ENCODE data around the gene MYO7A.
A peak's percentile ranks its signal among the peaks of the same experiment; 100 is the strongest.

Gene MYO7A

GRCh38 chr11:77146261-77147035 is 18.4 kb downstream of the MYO7A start:
- no peak for DNase-seq (ENCODE audit: low read depth, low spot score)

GRCh38 chr11:77147036-77147315 is 18.9 kb downstream of the MYO7A start:
- no peak for DNase-seq (ENCODE audit: low read depth, low spot score)

GRCh38 chr11:77147668-77148321 is 19.7 kb downstream of the MYO7A start:
- DNase-seq (ENCODE audit: low read depth, low spot score): peak; percentile 38

- no peak for DNase-seq (ENCODE audit: low read depth, low spot score)
Observed at GRCh38 chr11:77148963-77149715, 21.1 kb downstream of the MYO7A start.

- DNase-seq (ENCODE audit: low read depth, low spot score): no peak
Observed at GRCh38 chr11:77149716-77150392, 21.8 kb downstream of the MYO7A start.

DNA sequence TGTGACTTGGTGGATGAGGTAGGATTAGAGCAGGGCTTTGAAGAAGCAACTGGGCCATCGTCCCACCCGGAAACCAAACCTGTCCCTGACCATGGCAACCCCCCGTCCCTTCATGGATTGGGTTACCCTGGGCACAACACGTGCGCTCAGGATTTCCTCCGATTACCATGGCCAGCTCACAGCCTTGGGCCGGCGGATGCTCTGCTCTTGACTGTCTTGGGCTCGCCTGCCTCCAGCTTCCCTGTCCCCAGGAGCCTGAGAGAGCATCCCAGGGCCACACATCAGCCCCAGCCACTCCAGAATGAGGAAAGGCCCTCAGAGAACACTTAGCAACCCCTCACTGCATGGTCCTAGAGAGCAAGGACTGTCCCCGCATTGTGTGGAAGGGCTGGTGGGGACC is 22.8 kb downstream of the MYO7A start:
- DNase-seq (ENCODE audit: low read depth, low spot score): no peak

DNA sequence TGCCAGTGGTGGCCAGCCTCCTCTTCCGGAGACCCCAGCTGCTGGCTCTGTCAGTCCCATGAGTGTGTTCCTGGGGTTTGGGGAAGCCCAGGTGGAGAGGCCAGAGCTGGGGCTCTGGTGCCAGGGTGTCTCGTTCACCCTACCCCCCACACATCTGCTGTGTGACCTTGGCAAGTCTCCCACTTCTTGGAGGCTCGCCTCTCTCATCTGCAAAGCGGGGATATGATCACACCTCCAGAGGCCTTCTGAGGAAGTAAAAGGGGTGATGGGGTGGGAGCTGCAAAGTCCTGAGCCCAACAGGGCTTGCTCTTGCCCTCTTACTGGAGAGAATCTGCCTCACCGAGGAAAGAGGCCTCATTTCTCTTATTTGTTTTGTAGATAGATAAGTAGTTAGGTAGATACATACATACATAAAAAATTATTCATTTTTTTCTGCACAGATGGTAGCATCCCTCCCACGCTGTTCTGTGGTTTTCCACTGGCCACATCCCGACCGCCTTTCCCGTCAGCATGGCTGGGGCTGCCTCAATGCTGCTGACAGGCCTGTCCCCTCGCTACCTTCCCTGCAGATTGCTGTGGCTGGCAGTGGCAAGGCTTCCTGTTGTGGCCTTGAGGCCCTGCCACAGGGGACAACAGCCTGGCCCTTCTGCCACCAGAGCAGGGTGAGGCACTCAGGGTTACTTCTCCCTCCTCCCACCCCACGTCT is 23.9 kb downstream of the MYO7A start:
- DNase-seq (ENCODE audit: low read depth, low spot score): no peak

DNA sequence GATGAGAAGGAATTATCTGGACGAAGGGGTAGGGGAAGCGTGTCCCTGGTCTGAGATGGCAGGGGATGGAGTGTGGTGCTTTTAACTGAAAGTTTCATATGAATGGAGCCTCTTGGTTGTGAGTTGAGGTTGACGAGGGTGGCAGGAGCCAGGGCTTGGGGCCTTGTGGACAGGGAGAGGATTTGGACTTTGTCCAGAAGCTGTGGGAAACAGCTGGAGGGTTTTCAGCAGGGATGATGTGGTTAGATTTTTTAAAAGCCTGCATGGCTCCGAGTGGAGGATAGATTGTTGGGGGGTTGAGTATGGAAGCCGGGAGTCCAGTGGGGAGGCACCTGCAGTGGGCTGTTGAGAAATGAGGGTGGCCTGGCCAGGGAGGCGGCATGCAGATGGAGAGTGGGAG is 24.8 kb downstream of the MYO7A start:
- DNase-seq (ENCODE audit: low read depth, low spot score): peak; percentile 41

DNA sequence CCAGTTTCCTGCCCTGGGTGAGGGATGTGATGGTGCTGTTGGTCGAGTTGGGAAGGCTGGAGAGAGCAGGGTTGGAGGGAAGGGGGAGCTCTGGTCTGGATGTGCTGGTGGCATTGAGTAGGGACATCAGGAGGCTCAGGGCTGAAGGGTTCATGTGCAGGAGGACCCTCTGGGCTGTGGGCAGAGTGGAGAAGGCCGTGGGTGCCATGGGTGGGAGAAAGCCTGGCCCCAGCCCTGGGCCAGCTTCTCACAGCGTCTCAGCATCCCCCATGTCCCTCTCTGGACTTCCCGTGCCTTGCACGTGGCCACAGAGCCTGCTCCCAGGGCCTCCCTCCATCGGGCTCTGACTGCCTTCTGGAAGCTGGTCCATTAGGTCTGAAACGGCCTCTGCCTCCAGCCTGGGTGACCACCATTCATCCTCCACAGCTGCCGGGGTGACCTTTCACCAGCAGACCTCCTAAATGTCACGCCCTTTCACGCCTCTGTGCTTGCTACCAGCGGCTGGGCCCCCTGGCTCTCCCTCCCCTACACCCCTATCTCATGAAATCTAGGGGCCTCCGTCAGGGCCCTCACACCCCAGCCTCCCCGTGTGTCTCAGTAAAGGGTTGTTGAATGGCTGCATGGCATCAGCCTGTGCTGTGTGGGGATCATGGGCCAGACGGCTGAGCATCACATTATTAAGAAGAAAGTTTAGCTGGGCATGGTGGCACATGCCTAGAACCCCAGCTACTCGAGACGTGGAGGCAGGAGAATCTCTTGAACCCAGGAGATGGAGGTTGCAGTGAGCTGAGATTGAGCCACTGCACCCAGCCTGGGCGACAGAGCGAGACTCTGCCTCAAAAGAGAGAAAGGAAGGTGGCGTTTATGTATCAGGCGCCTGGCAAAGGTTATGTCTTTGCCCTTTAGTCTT is 25.5 kb downstream of the MYO7A start:
- no peak for DNase-seq (ENCODE audit: low read depth, low spot score)

DNA sequence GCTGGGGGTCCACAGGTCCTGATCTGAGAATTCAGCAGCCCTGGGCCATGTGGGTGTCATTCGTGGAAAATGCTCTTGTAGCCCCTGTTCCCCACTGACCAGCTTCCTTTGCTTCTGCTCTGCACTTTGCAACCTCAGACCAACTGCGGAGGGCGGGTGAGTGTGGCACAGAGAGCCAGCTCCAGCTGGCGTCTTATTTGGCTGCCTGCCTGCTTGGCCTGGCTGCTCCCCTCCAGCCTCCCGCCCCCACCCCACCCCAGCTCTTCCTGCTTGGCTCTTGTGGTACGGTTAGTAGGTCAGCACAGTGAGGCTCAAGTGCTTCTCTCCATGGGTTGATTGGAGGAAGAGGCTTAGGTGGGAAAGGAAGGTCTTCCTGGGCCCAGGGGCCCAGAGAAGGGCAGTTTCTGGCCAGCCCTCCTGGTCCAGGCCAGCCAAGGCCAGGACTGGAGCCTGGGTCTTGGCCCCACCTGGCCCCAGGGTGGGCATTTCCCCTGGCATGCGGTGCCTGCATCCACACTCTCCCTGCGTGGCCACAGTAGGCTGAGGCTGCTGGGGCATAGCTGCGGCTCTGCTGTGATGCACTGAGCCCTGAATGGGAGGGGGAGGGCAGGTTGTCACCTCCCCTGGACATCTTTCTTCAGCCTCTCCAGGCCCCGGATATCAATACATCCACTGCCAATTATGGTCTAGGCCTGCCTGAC is 26.5 kb downstream of the MYO7A start:
- DNase-seq (ENCODE audit: low read depth, low spot score): peak; percentile 43

- DNase-seq (ENCODE audit: low read depth, low spot score): no peak
Observed at GRCh38 chr11:77155082-77155475, 27.0 kb downstream of the MYO7A start.

- DNase-seq (ENCODE audit: low read depth, low spot score): no peak
Observed at GRCh38 chr11:77155556-77156130, 27.6 kb downstream of the MYO7A start.

GRCh38 chr11:77156396-77157195 is 28.6 kb downstream of the MYO7A start:
- DNase-seq (ENCODE audit: low read depth, low spot score): no peak

DNA sequence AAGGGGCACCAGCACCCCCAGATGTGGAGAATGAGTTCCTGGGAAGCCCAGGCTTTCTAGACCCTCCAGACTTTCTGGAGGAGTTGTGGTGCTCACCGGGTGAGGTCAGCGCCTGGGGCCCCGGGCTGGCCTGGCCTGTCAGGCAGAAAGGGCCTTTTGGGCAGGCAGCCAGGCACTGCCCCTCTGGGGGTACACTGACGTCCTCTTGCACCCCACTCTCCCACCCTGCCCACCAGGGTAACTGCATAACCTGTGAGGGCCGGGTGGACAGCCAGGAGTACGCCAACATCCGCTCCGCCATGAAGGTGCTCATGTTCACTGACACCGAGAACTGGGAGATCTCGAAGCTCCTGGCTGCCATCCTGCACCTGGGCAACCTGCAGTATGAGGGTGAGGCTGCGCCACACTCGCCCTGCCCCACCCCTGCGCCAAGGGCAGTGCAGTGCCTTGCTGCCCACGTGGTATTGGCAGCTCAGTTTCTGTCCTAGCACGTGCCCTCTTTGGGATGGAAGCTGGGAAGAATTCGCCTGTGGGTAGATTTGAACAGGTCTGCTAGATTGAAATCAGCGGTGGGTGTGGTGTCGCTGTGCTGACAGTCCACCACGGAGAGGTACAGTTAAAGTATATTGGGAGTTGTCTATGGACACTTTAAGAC is 30.1 kb downstream of the MYO7A start:
- no peak for DNase-seq (ENCODE audit: low read depth, low spot score)

DNA sequence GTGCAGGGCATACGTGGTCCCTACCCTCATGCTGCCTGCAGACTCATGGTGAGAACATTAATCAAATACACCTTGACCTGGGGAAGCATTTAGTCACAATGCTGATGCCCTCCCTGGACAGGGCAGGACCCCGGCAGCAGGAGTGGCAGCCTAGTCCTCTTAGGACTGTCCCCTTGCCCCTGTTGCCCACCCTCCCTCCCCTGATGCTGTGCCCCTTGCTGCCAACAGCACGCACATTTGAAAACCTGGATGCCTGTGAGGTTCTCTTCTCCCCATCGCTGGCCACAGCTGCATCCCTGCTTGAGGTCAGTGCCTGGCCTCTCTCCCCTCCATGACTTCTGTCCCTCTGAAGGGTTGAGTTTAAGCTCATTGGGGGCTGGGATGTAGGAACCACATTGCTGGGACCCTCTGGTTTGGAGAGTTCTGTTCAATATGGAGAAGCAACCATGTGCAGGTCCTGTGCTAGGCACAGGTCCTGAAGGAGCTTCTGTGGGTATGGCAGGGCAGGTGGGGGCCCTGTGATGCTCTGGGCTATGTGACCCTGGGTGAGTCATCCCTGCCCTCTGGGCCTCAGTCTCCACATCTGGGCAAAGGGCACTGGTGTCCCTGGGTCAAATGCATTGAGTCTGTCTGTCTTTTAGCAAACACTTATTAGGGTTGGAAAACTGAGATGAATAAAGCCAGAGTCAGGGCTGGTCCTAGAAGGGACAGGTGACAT is 31.3 kb downstream of the MYO7A start:
- no peak for DNase-seq (ENCODE audit: low read depth, low spot score)

- DNase-seq (ENCODE audit: low read depth, low spot score): no peak
Observed at GRCh38 chr11:77159937-77160495, 32.0 kb downstream of the MYO7A start.

DNA sequence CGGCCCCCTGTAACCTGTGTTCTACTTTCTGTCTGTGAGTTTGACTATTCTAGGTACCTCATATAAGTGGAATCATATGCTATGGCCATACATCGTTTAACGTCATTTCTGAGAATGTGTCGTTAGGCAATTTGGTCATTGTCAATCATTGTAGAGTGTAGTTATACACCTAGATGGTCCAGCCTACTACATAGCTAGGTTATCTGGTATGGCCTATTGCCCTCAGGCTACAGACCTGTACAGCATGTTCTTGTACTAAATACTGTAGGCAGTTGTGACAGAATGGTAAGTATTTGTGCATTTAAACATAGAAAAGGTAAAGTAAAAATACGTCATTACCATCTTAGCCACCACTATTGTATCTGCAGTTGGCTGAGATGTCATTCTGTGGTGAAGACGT is 35.2 kb downstream of the MYO7A start:
- no peak for DNase-seq (ENCODE audit: low read depth, low spot score)

Measured in astrocyte of the hippocampus (primary cell).